Kidney (tissue), 14 donors: ENCODE measurements around the gene WNK2. TPM values are rescaled to one million over a fixed set of nuclear protein-coding genes. Genes with fewer than 3 reads are reported as not detected.
"Not testable (repeated sequence)": the region's sequence is repeated elsewhere in the genome, so short reads cannot be mapped to it uniquely, and the experiment has no call there.

ENCODE experiments used
- DNase-seq, 5 donors: peaks; one replicate each; pipeline ENCODE4 v3.0.0-alpha.2; 2013 to 2020
- FAIRE-seq: peaks from 2 replicates; lab custom pipeline; 2012; peaks lifted over from hg19 to GRCh38; lab: Jason Lieb, UNC
- H3K27ac ChIP-seq, 2 donors: one replicate each; pipeline ENCODE4 v1.7.0; 2013; ENCODE audit warnings: low read depth in 2 of 2, low read length in 2 of 2, inconsistent platforms in 1 of 2
- H3K27me3 ChIP-seq: one replicate; pipeline ENCODE4 v1.7.1; 2013; ENCODE audit warnings: low read length, inconsistent platforms; ENCODE audit not compliant: control insufficient read depth, insufficient read depth
- H3K36me3 ChIP-seq, 3 donors: one replicate each; pipeline versions ENCODE4 v1.7.0 to v1.7.1; 2013; ENCODE audit warnings: low read length in 3 of 3, control low read depth in 1 of 3, inconsistent platforms in 1 of 3; ENCODE audit not compliant: insufficient read depth in 3 of 3, control insufficient read depth in 2 of 3
- H3K4me1 ChIP-seq, 3 donors: one replicate each; pipeline versions ENCODE4 v1.7.0 to v1.7.1; 2013; ENCODE audit warnings: low read length in 3 of 3, inconsistent platforms in 1 of 3, low read depth in 1 of 3; ENCODE audit not compliant: control insufficient read depth in 2 of 3, insufficient read depth in 2 of 3
- H3K4me3 ChIP-seq, 3 donors: one replicate each; pipeline versions ENCODE4 v1.7.0 to v1.8.1; 2013; ENCODE audit warnings: low read length in 3 of 3, control low read depth in 1 of 3, inconsistent platforms in 1 of 3
- H3K9ac ChIP-seq, 3 donors: one replicate each; pipeline versions ENCODE4 v1.7.0 to v1.7.1; 2013; ENCODE audit warnings: low read length in 3 of 3, control low read depth in 1 of 3, inconsistent platforms in 1 of 3
- H3K9me3 ChIP-seq, 3 donors: one replicate each; pipeline versions ENCODE4 v1.7.0 to v1.7.1; 2013; ENCODE audit warnings: low read length in 3 of 3, control low read depth in 1 of 3, inconsistent platforms in 1 of 3; ENCODE audit not compliant: control insufficient read depth in 2 of 3, insufficient read depth in 1 of 3
- CTCF ChIP-seq: IDR thresholded peaks from 3 replicates; pipeline ENCODE4 v1.5.1; 2012; ENCODE audit warnings: mild to moderate bottlenecking, moderate library complexity, borderline replicate concordance; ENCODE audit not compliant: insufficient read depth; ENCODE audit errors: extremely low read depth
- intact Hi-C: fragments of 100-400 bp; cut with DNase I; formaldehyde crosslinking; loops from one replicate; pipeline ENCODE4 v1.11.1; 2022
- polyA plus RNA-seq: library from polyadenylated mRNA; stranded (reverse); fragments of 350-450 nt; fragmentation: Illumina TruSeq; extraction: RNeasy Lipid Tissue Mini Kit (QIAGEN cat#74804); gene quantifications from one replicate; pipeline ENCODE4 v1.2.3, GENCODE V29; 2014; ENCODE audit warnings: low read depth, low replicate concordance; ENCODE audit not compliant: insufficient read depth
- total RNA-seq: library from RNA; stranded (reverse); fragmentation: NEBNext Ultra II Directional; extraction: Animal tissue kit (Norgen Biotek cat#: 25700); gene quantifications from one replicate; pipeline ENCODE4 v1.2.1, GENCODE V29; 2021
- donor health status: control.
- donor health status: control.
- donor health status: control.
- donor health status: control.
- donor health status: control.
- donor health status: DM: yes; HTN: yes; CAD: no.
- donor health status: Normal renal cell carcinoma (clear cell type).

The WNK2 gene
- total and polyA plus RNA-seq, 2 donors from 2014 or later = 1.5 to 4.8 TPM

GRCh38 chr9:93141771-93142483, 42.0 kb upstream of the WNK2 start:
- H3K27ac ChIP-seq = no peak overlapping the region
- no peak overlapping the region for H3K4me3 ChIP-seq
- no peak for TF ChIP-seq CTCF
- intact Hi-C loops = no loop called here
- DNase-seq = no peak
- H3K4me1 ChIP-seq = peaks cover 0 to 6% (median 0%) of the 10 kb centered on the region in 3 donors
- no peak for FAIRE-seq
- H3K9me3 ChIP-seq = no peaks in the 10 kb centered on the region
- no peak overlapping the region for H3K9ac ChIP-seq
- no peaks in the 10 kb centered on the region for H3K27me3 ChIP-seq
- no peaks in the 10 kb centered on the region for H3K36me3 ChIP-seq

- no peak for TF ChIP-seq CTCF
- Histone ChIP-seq H3K36me3 (no peaks in the 10 kb centered on the region), H3K9me3 (no peaks in the 10 kb centered on the region), H3K27me3 (no peaks in the 10 kb centered on the region), H3K9ac (no peak overlapping the region), H3K27ac (no peak overlapping the region), H3K4me3 (no peak overlapping the region), H3K4me1 (peaks cover 0 to 6% (median 0%) of the 10 kb centered on the region in 3 donors)
- peak; percentile 33 to 76 (median 53) for DNase-seq
- intact Hi-C loops = no loop called here
- no peak for FAIRE-seq
Measured at GRCh38 chr9:93143830-93144530, 40.0 kb upstream of the WNK2 start.

GRCh38 chr9:93146696-93147095, 37.2 kb upstream of the WNK2 start:
- H3K9ac ChIP-seq, H3K36me3 ChIP-seq, H3K4me3 ChIP-seq, FAIRE-seq, H3K4me1 ChIP-seq, DNase-seq, intact Hi-C loops, H3K27me3 ChIP-seq, H3K27ac ChIP-seq, H3K9me3 ChIP-seq: not testable (repeated sequence)

GRCh38 chr9:93147632-93148031, 36.3 kb upstream of the WNK2 start:
- intact Hi-C loops = no loop called here
- DNase-seq = no peak
- no peak overlapping the region for H3K27ac ChIP-seq
- no peak for TF ChIP-seq CTCF
- no peaks in the 10 kb centered on the region for H3K27me3 ChIP-seq
- no peak overlapping the region for H3K9ac ChIP-seq
- H3K4me3 ChIP-seq = no peak overlapping the region
- H3K9me3 ChIP-seq = no peaks in the 10 kb centered on the region
- FAIRE-seq = no peak
- no peaks in the 10 kb centered on the region for H3K36me3 ChIP-seq
- H3K4me1 ChIP-seq = peaks cover 0 to 6% (median 0%) of the 10 kb centered on the region in 3 donors
